SK-N-SH treated with all-trans-retinoic acid at 6 μM for 48 hours (cell line): Measurements from ENCODE around the gene REPIN1.

Source experiments
- BACH2 ChIP-seq: fragments of 250-450 bp; sonication (Bioruptor Pico); IDR thresholded peaks from 2 replicates; pipeline ENCODE4 v1.9.0; 2021; ENCODE audit warnings: mild to moderate bottlenecking, borderline replicate concordance
- ZNF8 ChIP-seq: fragments of 450-650 bp; formaldehyde crosslinking; IDR thresholded peaks from 2 replicates; pipeline ENCODE4 v1.5.0; 2020; ENCODE audit warnings: mild to moderate bottlenecking, moderate library complexity

DNA sequence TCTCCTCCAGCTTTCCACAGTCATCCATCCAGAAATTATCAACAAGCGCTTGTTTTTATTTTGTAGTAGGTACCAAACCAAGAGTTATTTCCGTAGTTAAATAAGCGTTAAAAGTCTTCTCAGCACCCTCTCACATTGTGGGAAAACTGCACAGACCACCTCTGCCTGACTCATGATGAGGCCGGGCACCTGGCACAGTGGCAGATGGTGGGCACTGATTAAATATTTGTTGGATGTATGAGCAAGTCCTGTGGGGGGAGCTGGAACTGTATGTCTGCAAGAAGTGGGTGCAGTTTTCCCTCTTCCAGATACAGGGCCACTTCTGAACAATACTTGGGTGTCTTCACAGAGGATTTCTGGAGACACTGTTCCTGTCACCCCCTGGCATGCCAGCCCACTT, 5.3 kb upstream of the REPIN1 start:
- TF ChIP-seq BACH2 (CRISPR knock-in tag) (no peak), ZNF8 (CRISPR knock-in tag) (no peak)
